PFSK-1 (cell line): Measurements from ENCODE around the gene PLCH2.

Experiments
- FOXP2 ChIP-seq: optimal IDR thresholded peaks from 2 replicates; pipeline ENCODE3; 2011; ENCODE audit warnings: borderline replicate concordance, control low read depth, inconsistent platforms; ENCODE audit not compliant: insufficient read depth; ENCODE audit errors: extremely low read length, extremely low read depth
- POLR2AphosphoS5 ChIP-seq: IDR thresholded peaks from 2 replicates; pipeline ENCODE4 v1.6.1; 2012; ENCODE audit warnings: low read depth, mild to moderate bottlenecking, control low read depth, low read length, moderate library complexity
- SIN3A ChIP-seq: IDR thresholded peaks from 2 replicates; pipeline ENCODE4 v1.6.1; 2012; ENCODE audit warnings: mild to moderate bottlenecking, low read length, moderate library complexity, borderline replicate concordance; ENCODE audit not compliant: insufficient read depth
- TAF1 ChIP-seq: IDR thresholded peaks from 2 replicates; pipeline ENCODE4 v1.6.1; 2012; ENCODE audit warnings: low read length, control low read depth, borderline replicate concordance; ENCODE audit not compliant: insufficient read depth
- TF ChIP-seq, protein P1 (sequence below), 2 experiments: IDR thresholded peaks; 2 replicates each; pipeline versions ENCODE4 v1.6.1 to v1.8.0; 2011 to 2012; ENCODE audit warnings: low read depth in 2 of 2, low read length in 2 of 2, control low read depth in 1 of 2, inconsistent platforms in 1 of 2, mild to moderate bottlenecking in 1 of 2, moderate library complexity in 1 of 2; ENCODE audit not compliant: insufficient read depth in 1 of 2

PLCH2 gene

DNA sequence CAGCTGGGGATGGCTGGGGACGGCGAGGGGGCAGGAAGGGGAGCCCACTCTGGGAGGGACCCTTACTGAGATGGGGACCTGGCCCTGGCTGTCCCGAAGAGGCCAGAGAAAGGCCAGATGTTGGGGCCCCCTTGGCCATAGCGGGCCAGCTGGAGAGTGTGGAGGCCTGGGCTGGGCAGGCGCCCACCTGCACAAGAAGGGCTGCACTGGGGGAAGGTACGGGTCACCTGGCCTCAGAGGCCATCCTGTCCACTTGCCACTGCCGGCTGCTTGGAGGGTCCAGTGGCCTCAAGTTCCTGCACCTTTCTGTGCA lies 5.0 kb upstream of the PLCH2 start:
- TF ChIP-seq SIN3A (no peak), TAF1 (no peak), POLR2AphosphoS5 (no peak), FOXP2 (no peak)
- TF ChIP-seq, protein P1, sequence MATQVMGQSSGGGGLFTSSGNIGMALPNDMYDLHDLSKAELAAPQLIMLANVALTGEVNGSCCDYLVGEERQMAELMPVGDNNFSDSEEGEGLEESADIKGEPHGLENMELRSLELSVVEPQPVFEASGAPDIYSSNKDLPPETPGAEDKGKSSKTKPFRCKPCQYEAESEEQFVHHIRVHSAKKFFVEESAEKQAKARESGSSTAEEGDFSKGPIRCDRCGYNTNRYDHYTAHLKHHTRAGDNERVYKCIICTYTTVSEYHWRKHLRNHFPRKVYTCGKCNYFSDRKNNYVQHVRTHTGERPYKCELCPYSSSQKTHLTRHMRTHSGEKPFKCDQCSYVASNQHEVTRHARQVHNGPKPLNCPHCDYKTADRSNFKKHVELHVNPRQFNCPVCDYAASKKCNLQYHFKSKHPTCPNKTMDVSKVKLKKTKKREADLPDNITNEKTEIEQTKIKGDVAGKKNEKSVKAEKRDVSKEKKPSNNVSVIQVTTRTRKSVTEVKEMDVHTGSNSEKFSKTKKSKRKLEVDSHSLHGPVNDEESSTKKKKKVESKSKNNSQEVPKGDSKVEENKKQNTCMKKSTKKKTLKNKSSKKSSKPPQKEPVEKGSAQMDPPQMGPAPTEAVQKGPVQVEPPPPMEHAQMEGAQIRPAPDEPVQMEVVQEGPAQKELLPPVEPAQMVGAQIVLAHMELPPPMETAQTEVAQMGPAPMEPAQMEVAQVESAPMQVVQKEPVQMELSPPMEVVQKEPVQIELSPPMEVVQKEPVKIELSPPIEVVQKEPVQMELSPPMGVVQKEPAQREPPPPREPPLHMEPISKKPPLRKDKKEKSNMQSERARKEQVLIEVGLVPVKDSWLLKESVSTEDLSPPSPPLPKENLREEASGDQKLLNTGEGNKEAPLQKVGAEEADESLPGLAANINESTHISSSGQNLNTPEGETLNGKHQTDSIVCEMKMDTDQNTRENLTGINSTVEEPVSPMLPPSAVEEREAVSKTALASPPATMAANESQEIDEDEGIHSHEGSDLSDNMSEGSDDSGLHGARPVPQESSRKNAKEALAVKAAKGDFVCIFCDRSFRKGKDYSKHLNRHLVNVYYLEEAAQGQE (IDR thresholded peaks at IDR 0.05; ENCODE audit: insufficient read depth in 1 of 2, low read depth in 2 of 2, low read length in 2 of 2) = no peak

DNA sequence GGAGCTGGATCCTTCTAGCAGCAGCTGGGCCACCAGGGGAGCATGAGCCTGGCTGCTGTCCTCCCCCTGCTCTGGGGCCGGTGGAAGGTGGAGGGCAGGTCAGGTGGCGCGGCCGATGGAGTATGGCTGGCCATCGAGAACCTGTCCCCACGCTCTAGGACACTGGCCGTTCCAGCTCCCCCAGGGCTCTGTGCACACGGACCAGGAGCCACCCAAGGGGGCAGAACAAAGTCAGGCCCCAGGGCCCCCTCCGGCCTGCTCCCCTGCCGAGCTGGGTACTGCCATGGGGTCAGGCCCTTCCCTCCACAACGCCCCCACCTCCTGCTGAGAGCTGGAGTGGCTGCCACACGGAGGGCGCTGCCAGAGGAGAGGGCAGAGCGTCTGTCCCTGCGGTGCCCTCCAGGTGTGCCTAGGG lies 4.5 kb upstream of the PLCH2 start:
- TF ChIP-seq, protein P1 (IDR thresholded peaks at IDR 0.05; ENCODE audit: insufficient read depth in 1 of 2, low read depth in 2 of 2, low read length in 2 of 2) = no peak
- TF ChIP-seq SIN3A (no peak), FOXP2 (no peak), TAF1 (no peak), POLR2AphosphoS5 (no peak)

DNA sequence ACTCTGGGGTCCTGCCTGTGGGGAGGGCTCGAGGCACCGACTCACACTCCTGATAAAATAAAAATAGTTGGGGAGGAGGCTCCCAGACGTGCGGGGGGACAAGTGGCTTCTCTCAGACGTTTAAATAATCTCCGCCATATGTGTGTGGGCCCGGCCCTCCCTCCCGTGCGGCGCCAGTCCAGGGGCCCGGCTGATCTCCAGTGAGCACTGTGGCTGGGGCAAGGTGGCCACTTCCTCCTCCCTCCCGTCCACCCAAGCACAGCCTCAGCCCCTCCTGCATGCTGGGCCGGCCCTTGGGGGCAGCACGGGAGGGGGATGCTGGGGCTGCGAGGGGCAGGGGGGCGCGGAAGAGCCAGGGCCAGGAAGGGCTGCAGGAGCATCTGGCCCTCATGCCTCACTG lies 4.0 kb upstream of the PLCH2 start:
- TF ChIP-seq FOXP2 (no peak), TAF1 (no peak), SIN3A (no peak), POLR2AphosphoS5 (no peak)
- TF ChIP-seq, protein P1 (IDR thresholded peaks at IDR 0.05; ENCODE audit: insufficient read depth in 1 of 2, low read depth in 2 of 2, low read length in 2 of 2) = no peak

DNA sequence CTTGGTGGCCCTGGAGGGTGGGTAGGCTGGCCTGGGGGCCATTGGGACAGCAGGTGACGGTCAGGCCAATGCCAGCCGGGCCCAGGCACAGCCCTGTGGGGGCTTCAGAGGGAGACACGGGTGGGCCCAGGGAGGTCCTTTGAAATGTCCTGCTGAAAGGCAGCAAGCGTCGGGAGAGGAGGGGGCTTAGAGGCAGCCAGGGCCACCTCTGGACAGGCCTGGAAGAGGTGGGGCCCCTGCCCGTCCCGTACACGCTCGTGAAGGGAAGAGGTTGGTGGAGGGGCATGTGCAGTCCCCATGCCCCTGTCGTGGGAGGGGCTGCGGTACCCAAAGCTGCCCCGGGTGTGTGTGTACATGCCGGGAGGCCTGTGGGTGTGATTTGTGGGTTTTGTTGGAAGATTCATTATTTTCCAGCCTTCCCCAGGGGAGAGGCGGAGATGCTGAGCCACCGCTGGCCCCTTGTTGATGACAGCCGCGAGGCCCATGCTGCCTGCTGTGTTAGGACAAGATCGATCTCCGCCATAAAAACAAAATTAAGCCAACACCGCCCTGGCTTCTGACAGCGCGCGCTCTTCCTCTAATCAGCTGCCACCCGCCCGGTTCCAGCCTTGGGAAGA lies 3.4 kb upstream of the PLCH2 start:
- TF ChIP-seq TAF1 = no peak
- no peak for TF ChIP-seq FOXP2
- TF ChIP-seq, protein P1 (IDR thresholded peaks at IDR 0.05; ENCODE audit: insufficient read depth in 1 of 2, low read depth in 2 of 2, low read length in 2 of 2) = no peak
- TF ChIP-seq SIN3A = no peak
- TF ChIP-seq POLR2AphosphoS5 = no peak

DNA sequence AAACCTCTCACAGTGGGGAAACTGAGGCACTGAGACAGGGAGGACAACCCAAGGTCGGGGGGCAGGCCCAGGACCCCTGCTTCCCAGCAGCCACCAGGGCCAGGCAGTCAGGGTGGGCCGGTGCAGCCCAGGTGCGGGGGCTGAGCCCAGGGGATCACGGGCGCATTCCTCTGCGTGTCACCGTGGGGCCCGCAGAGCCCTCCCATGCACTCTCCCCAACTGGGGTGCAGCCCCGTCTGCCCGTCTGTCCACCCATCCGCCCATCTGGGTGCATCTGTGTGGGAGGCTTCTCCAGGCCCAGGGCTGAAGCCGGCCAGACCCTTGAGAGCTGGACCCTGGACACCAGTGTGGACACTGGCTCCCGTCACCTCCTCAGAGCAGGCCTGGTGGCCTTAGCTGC lies 2.9 kb upstream of the PLCH2 start:
- TF ChIP-seq, protein P1 (IDR thresholded peaks at IDR 0.05; ENCODE audit: insufficient read depth in 1 of 2, low read depth in 2 of 2, low read length in 2 of 2) = no peak
- TF ChIP-seq SIN3A (no peak), POLR2AphosphoS5 (no peak), FOXP2 (no peak), TAF1 (no peak)
